ENCODE results near the gene RNF8.
A peak's percentile ranks its signal among the peaks of the same experiment; 100 is the strongest.

The RNF8 gene

DNA sequence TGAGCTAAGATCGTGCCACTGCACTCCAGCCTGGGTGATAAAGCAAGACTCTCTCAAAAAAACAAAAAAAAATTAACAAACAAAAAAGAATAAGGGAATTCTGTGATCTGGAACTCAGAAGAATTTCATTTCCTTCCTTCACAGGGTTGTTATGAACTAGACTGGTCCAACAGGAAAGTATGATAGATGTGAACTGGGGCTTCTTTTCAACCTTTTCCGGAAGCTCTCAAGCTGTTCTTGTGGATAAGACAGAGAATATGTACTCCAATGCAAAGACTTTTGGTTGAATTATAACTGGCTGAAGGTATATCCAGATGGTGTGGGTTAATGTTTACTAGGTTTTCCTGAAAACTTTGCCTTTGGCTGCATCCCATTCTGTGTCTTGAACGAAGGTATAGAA lies 5.3 kb downstream of the RNF8 start:
- no peak for DNase-seq

DNA sequence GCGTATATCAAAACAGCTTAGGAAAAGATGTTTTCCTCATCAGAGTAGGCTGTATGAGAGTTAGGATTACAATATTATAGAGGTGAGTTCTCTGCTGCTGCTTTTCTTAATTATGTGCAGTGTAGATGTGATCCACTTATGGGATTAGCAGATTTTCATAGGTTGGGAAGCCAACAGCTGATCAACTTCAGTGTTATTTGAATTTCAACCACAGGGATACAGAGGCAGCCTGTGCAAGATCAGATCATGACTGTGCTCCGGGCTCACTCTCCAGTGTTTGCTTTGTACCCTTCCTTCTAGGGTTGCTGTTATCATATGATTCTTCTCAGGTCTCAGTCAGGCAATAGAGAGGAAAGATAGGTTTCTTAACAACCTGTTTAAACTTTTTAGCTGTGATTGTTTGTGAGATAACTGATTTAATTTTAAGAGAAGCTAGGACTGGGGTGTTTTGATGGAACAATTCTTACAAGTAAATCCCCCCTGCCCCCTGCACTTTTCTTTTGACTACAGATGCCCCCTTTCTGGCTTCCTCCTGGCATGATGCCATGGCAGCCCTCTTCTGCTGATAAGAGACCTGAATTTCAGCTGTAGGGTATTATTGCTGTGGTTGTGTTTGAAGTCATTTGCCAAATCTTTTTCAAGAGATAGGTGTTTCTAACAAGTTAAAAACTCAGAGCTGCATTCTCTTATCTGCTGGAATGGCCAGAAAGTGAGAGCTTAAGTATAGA lies 8.5 kb downstream of the RNF8 start:
- peak in 1 of 5 experiments; percentile 31 for DNase-seq

DNA sequence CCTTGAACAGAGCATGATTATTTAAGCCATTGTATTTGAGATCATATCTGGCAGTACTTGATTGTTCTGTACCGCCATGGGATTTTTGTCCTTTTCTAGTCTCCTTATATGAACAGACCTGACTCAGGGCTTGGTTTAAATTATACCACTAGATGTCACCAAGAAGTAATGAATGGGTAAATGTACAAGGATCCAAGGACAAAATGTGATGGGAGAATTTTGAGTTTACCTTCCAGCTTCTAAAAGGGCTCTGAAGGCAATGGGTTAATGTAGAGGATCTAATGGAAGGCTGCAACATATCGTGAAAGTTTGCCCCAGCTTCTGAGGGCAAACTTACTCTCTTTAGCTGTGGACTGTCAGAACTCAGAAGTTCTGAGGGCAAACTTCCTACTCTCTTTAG lies 12.0 kb downstream of the RNF8 start:
- DNase-seq: peak in 1 of 5 experiments; percentile 19

DNA sequence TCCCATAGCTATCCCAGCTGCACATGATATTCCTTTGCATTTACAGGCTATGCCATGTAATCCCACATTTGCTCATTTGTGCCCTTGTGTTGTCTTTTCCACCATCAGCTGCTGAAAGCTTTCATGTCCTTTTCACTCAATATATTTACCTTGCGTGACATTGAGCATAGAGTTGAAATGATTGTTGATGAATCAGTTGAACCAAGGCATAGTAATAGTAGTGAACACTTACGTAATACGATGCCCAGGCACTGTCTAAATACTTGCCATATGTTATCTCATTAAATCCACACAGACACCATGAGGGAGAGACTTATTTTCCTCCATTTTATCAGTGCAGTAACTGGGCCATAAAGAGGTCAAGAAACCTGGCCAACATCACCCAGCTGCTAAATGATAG lies 13.1 kb downstream of the RNF8 start:
- DNase-seq: no peak

DNA sequence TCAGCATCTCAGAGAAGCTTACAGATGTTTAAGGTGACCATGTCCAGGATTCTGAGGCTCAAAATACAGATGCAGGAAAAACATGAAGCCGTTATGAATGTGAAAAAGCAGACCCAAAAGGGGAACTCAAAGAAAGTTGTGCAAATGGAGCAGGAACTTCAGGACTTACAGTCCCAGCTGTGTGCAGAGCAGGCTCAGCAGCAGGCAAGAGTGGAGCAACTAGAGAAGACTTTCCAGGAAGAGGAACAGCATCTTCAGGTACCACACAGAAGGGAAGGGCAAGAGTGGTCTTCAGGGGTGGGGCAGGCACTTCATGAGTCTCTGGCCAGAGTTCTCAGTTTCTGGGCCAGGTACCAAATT lies 15.2 kb downstream of the RNF8 start:
- no peak for DNase-seq

DNA sequence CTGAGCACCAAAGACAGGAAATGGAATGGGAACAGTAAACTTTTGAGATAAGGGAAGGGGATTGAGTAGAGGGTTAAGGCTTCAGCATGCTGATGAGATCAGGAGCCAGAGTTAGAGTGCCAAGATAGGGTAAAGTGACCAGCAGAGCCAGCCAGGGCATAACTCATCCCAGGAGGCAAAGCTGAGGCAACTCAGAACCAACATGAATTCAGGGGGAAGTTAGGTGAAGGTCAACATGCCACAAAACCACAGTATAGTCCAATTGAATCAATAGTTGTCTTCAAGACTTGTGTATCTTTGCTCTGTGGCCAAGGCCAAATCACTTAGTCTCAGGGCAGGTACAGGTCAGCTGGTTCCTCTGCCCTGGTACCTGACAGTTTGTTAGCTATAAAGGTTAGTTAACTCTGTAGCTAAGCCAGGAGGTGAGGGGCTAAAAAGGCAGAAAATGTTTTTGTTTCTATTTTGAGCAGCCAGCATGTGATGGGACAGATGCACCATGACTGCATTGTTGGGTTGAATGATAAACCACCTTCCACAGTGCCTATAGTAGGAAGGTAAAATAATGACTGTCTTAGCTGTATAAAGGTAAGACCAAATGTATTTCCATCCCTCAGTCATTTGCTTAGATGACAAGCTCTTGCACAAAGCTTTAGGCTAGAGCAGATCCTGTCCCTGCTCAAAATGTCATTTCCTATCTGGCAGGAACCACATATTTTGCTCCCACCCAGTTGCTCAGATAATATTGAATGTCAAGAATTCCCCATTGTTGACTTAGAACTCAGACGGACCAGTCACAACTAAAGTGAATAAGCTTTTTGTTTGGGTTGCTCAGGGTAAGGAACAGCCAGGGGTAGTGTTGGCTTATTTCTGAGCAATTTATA lies 15.8 kb downstream of the RNF8 start:
- no peak for DNase-seq

DNA sequence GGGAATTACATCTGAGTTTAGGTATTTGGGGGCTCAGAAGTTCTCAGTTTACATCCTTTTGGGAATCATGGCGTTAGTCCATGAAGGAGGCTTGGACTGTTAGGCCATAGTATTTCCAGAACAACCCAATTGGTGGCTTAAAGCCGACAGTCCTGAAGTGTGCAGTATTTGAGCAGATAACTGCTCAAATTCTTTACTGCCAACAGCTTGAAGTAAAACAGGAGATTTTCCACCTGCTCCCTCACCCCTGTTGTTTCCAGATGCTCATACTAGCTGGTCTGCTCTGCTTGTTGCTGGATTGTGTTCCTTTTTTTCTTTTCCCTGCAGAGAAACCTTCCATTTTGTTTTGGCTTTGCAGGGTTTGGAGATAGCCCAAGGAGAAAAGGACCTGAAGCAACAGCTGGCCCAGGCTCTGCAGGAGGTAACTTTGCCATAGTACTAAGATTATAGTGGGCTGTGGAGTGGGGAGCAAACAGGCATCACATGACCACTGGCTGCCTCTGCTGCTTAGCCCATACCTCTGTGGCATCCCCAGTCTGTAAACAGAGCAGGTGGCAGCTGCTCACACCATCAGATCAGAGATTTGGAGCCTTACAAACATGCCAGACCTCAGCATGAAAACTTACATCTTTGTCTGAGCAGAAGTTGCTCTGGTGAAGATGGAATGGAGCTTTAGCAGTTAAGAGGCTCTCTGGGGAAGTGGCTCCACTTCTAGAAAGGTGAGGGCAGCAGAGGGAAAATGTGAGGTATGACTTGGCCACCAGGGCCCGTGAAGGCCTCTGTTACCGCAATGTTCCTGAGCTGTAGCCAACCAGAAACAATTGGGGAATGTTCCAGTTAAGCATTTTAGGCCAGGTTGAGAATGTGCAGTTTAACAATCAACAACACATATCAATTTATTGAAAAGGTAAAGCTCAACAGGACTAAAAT lies 17.6 kb downstream of the RNF8 start:
- DNase-seq: no peak

DNA sequence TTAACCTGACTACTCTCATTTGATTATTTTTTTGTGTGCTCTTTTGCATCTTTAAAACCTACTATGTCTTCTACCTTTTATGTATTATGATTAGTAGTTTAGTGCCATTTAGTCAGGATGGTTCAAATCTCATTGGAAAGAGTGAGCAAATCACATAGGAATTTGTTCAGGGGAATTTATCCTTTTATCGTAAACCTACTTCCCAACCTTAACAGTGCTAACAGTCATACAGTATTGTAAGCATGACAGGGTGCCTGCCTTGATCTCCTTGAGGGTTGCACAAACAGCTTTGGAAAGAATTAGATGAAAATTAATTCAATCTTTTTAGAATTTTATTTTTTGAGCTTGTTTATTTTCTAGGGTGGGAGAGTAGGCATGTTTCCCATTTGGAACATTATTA lies 18.3 kb downstream of the RNF8 start:
- no peak for DNase-seq

DNA sequence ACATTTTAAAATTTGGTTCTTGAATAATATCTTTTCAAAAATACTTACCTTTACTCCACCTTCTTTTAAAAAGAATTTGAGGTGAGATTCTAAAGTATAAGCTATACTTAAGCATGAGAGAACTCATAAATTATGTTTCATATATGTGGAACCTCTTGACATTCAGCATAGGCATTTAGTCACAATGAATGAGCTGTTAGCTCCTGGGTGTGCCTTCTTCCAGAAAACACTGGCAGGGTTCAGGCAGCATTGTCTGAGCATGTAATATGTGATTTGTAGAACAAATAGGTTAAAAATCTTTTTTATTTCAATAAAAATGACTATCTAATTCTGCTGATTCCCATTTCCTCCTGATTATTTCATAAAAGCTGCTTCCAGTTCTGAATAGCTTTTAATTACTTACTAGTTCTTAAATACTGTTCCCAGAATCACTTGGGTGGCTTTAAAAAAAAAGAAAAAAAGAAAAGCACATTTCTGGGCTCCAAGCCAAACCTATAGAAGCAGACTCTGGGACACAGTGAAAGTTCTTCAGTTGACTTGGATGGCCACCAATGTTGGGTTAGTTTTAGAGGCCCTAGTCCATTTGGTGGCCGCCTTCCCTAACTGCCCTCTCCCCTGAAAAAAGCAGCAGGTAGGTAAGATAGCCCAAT lies 20.2 kb downstream of the RNF8 start:
- DNase-seq: no peak

DNA sequence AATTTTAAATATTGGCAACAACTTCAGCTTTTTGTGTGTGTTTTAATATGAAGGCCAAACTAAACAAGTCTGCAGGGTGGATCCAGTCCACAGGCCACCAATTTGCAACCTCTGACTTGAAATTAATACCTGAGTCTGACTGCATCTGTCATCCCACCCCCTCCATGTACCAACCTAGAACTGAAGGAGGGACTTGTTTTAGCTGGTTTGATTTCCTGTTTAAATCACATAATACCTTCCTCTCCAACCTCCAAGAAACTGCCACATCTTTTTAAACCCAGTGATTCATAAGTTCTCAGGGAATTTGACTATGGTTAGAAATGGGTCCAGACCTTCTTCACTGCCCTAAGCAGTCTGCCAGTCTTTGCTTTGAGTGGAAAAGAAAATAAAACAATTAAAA lies 21.6 kb downstream of the RNF8 start:
- no peak for DNase-seq

DNA sequence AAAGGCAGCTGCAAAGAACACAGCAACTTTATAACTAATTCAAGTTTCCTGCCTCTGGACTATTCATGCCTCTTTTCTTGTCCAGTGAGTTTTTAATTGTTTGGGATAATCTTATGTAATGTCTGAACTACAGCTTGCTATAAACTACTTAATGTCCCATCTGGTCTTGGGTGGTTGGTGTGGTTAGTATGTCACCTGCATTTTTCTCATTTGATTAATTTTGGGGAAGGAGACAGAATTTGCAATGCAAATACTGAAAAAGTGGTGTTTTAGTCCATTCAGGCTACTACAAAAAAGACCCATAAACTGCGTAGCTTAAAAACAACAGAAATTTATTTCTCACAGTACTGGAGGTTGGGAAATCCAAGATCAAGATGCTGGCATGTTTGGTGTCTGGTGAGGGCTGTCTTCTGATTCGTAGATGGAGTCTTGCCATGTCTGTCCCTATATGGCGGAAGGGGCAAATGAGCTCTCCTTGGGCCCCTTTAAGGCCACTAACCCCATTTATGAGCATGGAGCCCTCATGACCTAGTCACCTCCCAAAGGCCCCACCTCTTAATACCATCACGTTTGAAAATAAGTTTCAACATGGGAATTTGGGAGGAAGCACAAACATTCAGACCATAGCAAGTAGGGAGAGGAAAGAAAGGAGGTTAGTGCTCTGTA lies 22.4 kb downstream of the RNF8 start:
- no peak for DNase-seq

DNA sequence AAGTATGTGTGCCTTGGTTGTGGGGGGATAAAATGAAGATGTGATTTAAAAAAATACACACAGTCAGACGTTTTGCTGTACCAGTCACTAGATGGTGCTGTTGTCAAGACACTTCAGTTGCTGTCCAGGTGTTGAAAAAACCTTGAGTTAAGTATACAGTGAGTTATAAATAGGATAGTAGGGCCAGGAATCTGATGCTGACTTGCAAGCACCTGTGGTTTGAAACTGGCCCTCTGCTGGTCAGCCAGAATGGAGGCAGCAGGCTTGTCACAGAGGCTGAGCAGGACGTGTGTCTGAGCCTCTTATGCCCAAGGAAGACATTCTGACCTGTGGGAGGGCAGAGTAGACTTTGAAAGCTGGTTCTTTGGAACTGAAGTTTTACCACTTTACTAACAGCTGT lies 27.8 kb downstream of the RNF8 start:
- peak in 2 of 5 experiments; percentile 7 to 73 for DNase-seq

DNA sequence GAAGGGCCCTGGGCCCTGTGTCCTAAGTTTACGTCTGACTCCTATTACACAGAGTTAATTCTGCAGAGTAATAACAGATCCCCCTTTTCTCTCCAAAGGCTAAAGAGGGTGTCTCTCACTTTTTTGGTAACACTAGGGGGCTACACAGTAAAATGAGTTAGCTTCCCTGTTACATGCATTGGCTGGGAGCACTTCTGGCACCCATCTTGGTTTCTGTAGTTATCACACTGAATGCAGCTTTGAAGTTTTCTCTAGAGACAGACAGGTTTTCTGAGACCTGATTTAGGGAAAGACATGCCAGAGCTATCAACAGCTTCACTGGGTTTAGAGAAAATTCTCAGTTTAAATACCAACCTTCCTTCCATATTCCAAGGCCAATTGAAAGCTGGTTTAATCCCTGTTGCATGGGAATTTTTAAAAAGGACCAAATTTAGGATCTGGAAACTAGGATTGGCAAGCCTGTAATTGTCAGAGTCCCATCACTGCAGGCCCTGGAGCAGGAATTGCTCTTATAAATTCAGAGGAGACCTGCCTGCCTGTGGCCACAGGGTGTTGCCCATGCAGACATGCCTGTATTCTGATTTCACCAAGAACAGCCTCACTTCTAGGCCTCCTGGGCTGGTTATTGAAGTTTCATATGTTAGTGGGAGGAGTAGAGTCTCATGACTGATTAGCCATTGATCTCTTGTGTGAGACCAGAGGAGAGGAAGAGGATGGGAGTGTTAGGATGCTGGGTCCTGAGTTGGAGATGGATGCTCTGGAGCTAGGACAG lies 29.4 kb downstream of the RNF8 start:
- no peak for DNase-seq

DNA sequence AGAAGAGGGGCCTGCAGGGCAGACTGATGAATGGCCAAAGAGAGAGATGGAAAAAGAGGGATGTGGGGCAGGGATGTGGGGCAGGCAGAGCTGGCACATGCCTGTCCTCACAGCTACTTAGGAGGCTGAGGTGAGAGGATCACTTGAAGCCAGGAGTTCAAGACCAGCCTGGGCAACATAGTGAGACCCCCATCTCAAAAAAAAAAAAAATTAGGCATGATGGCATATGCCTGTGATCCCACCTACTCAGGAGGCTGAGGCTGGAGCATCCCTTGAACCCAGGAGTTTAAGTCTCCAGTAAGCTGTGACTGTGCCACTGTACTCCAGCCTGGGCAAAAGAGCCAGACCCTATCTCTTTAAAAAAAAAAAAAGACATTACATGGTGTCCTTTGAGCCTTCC lies 34.8 kb downstream of the RNF8 start:
- DNase-seq: no peak

DNA sequence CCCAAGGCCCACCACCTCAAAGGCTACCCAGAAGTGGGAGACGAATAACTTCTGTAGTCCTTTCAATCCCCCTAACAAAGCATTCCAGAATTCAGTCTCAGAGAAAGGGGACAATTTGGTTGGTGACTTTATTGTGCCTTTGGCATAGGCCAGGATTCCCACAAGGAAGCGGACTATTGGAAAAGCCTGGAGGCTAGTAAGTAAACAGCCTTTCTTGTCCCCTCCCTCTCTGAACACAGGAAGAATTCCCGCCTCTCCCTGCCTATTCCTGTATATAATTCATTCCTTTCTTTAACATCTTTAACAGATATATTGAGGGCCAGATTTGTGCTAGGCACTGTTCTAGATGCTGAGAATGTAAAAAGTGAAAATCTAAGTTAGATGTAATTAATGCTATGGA lies 36.1 kb downstream of the RNF8 start:
- no peak for DNase-seq

DNA sequence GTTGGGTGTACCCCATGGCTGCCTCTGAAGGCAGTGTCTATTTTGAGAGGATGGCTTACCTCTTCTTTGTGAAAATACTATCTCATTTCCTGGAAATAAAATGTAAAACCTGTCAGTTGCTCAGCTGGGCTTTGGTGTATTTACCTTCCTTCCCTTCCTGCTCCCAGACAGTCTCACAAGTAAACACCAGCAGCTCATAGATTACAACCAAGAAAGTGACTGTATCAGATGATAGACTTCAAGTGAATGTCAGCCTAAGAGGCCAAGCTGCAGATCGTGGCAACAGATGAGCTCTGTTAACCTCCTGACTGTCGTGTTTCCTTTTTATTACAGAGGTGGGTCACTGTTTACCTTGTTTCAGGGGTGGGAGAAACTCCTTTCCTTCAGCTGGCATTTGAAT lies 37.3 kb downstream of the RNF8 start:
- peak in 1 of 5 experiments; percentile 24 for DNase-seq

DNA sequence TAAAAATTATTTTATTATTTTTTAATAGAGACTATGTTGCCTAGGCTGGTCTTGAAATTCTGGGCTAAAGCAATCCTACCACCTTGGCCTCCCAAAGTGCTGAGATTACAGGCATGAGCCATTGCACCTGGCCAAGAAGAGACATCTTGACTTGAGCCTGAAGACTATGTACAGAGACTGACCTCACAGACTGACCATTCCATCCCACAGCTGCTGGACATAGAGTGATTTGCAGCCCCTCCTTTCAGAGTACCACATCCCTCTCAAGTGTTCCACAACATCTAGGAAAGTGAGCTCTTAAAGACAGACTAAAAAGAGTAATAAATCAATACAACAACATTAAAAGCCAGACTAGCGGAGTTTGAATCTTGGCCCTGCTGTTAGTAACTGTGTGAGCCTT lies 39.0 kb downstream of the RNF8 start:
- no peak for DNase-seq

DNA sequence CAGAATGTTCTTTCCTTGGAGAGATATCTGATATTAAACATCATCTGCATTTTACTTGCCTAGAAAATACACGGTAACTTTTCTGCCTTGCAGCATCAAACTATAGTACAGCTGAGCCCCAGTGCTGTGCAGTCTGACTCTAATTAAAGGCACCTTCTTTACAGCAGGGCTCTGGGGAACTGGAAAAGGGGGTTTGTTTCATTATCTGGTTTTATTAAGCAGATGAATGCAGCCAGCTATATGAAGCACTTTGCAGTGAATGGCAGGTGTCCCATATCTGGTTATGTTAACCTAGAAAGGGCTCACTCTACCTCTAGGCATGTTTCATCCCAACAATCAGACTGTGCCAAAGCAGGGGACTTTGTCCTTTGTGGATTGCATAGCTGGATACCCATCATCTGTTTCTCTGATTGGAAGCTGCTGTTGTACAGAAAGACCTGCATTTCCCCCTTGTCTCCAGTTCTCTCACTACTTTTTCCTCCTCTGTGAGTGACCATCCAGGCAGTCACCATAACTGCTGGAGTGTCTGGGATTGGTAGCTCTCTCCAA lies 39.7 kb downstream of the RNF8 start:
- no peak for DNase-seq

DNA sequence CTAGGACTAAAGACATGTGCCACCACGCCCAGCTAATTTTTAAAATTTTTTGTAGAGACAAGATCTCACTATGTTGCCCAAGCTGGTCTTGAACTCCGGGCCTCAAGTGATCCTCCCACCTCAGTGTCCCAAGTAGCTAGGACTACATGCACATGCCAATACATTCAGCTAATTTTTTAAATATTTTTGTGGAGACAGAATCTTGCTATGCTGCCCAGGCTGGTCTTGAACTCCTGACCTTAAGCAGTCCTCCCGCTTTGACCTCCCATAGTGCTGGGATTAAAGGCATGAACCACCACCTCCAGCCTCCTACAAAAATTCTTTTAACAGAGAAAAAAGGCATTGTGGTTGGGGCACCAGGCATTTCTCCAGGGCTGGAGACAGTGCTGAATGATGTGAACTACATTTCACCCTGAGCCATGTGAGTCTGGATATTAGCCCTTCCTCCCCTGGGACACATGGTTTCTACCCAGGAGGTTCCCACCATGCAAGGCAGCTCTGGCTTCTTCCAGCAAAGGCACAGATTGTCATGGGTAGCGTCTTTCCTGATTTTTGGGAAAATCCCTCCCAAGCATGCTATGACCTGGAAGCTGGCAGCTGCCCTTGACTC lies 42.9 kb downstream of the RNF8 start:
- DNase-seq: no peak

DNA sequence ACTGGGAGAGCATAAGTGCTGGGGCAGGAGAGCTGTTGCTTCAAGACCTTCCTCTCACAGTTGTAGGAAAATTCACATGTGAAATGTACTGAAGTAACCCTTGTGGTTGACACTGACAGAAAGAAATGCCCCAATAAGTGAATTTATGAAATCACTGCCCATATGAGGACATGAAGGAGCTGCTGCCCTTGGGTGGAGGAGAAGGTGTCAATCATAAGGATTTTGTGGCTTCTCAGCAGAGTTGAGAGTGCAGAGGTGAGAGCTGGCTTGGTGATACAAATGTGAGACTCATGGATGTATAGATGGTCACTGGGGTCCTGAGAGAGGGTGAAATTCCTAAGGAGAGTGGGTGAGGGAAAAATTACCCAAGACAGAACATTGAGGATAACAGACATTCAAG lies 45.3 kb downstream of the RNF8 start:
- no peak for DNase-seq

Measured in T-helper 2 cell (primary cell).